Astrocyte of the cerebellum (primary cell): Measurements from ENCODE around the gene C1orf122.

Experiments
- DNase-seq: peaks from one replicate; pipeline ENCODE4 v3.0.0-alpha.2; 2011; ENCODE audit warnings: low read depth
- H3K4me3 ChIP-seq: 2 replicates; pipeline ENCODE4 v1.5.1; 2011; ENCODE audit warnings: mild to moderate bottlenecking, low read depth, low read length, moderate library complexity
- in situ Hi-C: cut with HindIII; loops from 2 replicates; pipeline ENCODE4 v1.10.0; 2017; ENCODE audit warnings: low sequenced_read_pairs
- TF ChIP-seq, protein P1 (sequence below): IDR thresholded peaks from 2 replicates; pipeline ENCODE4 v1.5.1; 2012; ENCODE audit warnings: low read length, low read depth, moderate library complexity, mild to moderate bottlenecking; ENCODE audit errors: missing control alignments

C1orf122 gene

DNA sequence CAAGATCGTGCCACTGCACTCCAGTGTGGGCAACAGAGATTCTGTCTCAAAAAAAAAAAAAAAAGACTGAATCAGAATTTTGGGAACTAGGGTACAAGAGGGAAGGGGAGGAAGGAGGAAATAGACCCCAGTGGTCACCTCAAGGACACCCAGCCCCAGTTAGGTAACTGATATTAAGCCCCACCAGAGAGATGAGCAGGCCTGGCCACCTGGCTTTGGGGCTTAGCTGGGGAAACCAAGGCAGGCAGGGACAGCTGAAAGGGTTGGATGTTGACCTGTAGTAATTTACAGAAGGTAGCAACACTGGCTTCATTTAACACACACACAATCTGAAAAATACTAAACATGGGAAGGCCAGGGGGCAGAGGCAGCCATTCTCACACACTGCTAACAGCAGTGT is 5.2 kb upstream of the C1orf122 start:
- in situ Hi-C loops = no loop called here
- DNase-seq = no peak
- no peak overlapping the region for H3K4me3 ChIP-seq
- TF ChIP-seq, protein P1, sequence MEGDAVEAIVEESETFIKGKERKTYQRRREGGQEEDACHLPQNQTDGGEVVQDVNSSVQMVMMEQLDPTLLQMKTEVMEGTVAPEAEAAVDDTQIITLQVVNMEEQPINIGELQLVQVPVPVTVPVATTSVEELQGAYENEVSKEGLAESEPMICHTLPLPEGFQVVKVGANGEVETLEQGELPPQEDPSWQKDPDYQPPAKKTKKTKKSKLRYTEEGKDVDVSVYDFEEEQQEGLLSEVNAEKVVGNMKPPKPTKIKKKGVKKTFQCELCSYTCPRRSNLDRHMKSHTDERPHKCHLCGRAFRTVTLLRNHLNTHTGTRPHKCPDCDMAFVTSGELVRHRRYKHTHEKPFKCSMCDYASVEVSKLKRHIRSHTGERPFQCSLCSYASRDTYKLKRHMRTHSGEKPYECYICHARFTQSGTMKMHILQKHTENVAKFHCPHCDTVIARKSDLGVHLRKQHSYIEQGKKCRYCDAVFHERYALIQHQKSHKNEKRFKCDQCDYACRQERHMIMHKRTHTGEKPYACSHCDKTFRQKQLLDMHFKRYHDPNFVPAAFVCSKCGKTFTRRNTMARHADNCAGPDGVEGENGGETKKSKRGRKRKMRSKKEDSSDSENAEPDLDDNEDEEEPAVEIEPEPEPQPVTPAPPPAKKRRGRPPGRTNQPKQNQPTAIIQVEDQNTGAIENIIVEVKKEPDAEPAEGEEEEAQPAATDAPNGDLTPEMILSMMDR = no peak

DNA sequence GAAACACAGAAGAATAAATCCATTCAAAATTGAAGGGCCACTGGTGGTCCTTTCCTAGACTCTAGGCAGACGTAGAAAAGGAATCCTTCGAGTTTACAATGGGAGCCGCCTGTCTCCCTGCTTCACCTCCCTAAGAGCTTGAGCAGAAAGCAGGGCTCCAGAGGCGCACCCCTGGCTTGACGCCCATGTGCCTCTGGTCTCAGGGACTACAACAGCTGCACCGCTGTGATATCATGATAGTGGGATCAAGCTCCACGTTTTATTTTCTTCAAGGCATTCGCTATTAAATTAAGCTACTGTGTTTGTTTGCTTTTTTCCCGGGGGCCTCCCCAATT is 403 bp upstream of the C1orf122 start:
- no peak for DNase-seq
- in situ Hi-C loops = no loop called here
- TF ChIP-seq, protein P1 = no peak
- peak overlapping the region; percentile 89 for H3K4me3 ChIP-seq

DNA sequence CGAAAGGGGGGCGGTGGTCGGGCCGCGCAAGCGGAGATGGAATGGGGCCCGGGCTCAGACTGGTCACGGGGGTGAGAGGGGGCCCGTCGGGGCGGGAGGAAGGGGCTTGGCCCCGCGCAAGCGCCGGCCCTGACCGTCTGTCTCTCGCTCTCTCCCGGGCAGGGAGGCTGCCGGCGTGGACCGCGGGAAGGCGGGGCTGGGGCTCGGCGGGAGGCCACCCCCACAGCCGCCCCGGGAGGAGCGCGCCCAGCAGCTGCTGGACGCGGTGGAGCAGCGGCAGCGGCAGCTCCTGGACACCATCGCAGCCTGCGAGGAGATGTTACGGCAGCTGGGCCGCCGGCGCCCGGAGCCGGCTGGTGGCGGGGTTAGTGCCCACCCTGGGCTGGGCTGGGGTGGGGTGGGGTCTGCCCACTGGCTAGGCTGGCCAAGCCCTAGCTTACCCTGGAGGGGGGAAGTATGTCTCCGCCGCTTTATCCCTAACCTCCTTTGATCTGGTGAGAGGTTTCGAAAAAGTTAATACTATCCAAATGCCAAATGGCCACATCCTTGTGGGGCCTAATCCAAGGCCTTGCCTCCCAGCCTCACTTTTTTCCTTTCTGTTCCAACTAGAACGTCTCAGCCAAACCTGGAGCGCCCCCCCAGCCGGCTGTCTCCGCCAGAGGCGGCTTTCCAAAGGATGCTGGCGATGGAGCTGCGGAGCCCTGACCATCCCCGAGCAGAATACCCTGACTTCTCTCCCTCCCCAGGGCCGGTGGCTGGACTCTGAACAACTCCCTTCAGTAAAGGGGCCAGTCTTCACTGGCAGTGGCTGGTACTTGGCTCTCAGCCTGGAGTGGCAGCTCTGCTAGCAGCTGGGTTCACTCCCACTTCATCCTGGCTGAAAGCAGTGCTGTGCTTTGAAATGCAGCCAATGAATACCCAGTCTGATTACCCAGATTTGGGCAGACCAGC is 1.1 kb downstream of the C1orf122 start:
- in situ Hi-C loops = no loop called here
- peak; percentile 42 for DNase-seq

DNA sequence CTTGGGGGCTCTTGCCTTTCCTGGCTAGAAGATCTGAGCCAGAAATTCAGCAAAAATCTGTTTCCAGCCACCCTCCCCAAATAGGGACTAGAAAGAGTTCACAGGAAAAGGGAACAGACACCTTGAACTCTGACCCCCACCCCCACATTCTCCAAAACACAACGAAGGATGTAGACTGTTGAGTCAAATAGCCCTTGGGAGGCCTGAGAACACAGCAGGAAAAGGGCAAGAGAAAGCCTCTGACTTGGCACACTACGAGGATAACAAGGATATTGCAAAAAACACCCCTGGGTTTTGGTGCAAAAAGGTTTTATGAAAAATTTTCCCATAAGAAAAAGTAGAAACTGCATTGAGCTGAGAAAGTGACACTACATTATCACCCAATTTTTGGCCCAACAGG is 2.4 kb downstream of the C1orf122 start:
- H3K4me3 ChIP-seq = no peak overlapping the region
- in situ Hi-C loops = loop anchor here (5.0 kb wide), 1 partner anchor 37 kb away; no protein-coding TSS in a partner anchor
- no peak for DNase-seq
- TF ChIP-seq, protein P1 = no peak

More for the DNA sequence above, 1.1 kb downstream of the C1orf122 start:
- H3K4me3 ChIP-seq = peak overlapping the region; percentile 89
- TF ChIP-seq, protein P1 = no peak

DNA sequence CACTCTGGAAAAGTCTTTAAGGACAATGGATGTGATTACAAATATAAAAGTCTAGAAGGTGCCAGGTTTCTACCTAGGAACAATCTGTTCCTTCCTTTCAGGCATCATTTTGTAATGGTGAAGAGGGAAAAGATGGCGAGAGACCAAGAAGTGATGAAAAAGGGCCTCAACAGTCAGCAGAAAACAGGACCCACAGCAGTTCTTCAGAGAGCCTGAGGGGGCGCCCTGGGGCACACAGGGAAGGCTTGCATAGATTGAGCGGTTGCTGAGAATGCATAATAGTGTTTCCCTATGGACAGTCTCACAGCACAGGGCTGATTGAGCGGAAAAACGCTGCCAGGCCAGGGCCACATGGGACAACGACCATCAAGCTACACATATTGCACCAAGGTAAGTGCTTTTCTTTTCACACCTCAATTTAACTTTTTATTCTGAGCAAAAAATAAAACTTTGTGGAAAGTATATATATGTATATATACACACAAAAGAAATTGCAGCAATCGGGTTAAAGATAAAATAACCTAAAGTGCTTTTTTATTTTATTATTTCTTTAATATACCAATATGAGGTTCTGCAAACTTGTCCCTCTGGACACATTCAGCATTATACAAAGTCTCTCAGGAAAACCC is 3.6 kb downstream of the C1orf122 start:
- in situ Hi-C loops = loop anchor here (5.0 kb wide), 1 partner anchor 36 kb away; no protein-coding TSS in a partner anchor
- TF ChIP-seq, protein P1 = peak; percentile 93
- DNase-seq = peak; percentile 57
- no peak overlapping the region for H3K4me3 ChIP-seq

DNA sequence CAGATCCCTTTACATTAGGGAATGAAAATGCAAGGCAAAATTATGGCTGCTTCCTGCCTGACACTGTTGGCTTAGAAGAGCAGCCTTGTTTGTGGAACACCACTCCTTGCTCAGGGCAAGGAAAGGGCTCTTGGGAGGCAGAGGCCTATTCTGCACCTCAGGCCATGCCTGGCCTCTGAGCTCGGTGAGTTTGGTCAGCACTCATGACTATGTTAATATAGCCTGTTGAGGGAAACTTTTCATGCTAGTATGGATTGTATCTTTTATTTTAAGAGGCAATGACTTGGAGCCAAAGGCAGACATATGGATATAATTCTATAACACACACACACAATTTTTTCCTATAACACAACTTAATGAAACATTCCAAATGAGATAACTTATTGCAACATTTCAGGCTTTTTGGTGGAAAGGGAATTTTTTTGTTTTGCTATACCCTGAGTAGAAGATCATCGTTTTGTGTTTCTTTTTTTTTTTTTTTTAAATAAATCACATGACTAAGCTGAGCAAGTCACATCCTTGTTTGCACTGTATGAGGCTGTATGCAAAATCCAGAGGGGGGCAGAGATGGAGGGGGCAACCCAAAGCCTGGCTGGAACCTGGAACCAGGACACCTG is 6.0 kb downstream of the C1orf122 start:
- H3K4me3 ChIP-seq = no peak overlapping the region
- in situ Hi-C loops = loop anchor here (5.0 kb wide), 1 partner anchor 34 kb away; no protein-coding TSS in a partner anchor
- TF ChIP-seq, protein P1 = no peak
- DNase-seq = no peak
